GM21515 (cell line): ENCODE measurements around the gene GALNT13.

Experiments
- ATAC-seq: cut with Tn5 transposase; IDR thresholded peaks from one replicate; pipeline ENCODE4 v1.9.1; 2021; ENCODE audit not compliant: unreplicated experiment

The GALNT13 gene

GRCh38 chr2:154097833-154098398 lies 226.2 kb downstream of the GALNT13 start:
- no peak for ATAC-seq

GRCh38 chr2:154120706-154121105 lies 249.0 kb downstream of the GALNT13 start:
- ATAC-seq: no peak

GRCh38 chr2:154125891-154126290 lies 254.2 kb downstream of the GALNT13 start:
- no peak for ATAC-seq

GRCh38 chr2:154130821-154131220 lies 259.1 kb downstream of the GALNT13 start:
- ATAC-seq: no peak

GRCh38 chr2:154132827-154133226 lies 261.1 kb downstream of the GALNT13 start:
- no peak for ATAC-seq

GRCh38 chr2:154133823-154134222 lies 262.1 kb downstream of the GALNT13 start:
- no peak for ATAC-seq

GRCh38 chr2:154140249-154141025 lies 268.7 kb downstream of the GALNT13 start:
- no peak for ATAC-seq

GRCh38 chr2:154142480-154142879 lies 270.8 kb downstream of the GALNT13 start:
- no peak for ATAC-seq

- no peak for ATAC-seq
Observed at GRCh38 chr2:154143105-154143504, 271.4 kb downstream of the GALNT13 start.

- no peak for ATAC-seq
Observed at GRCh38 chr2:154158101-154158500, 286.4 kb downstream of the GALNT13 start.

GRCh38 chr2:154161286-154161685 lies 289.6 kb downstream of the GALNT13 start:
- no peak for ATAC-seq

GRCh38 chr2:154170400-154170799 lies 298.7 kb downstream of the GALNT13 start:
- no peak for ATAC-seq

- no peak for ATAC-seq
Observed at GRCh38 chr2:154173164-154173563, 301.4 kb downstream of the GALNT13 start.

- no peak for ATAC-seq
Observed at GRCh38 chr2:154173919-154174318, 302.2 kb downstream of the GALNT13 start.

GRCh38 chr2:154182008-154182407 lies 310.3 kb downstream of the GALNT13 start:
- ATAC-seq: no peak

- ATAC-seq: no peak
Observed at GRCh38 chr2:154187948-154188347, 316.2 kb downstream of the GALNT13 start.

GRCh38 chr2:154189953-154190352 lies 318.2 kb downstream of the GALNT13 start:
- ATAC-seq: no peak

GRCh38 chr2:154193246-154193645 lies 321.5 kb downstream of the GALNT13 start:
- no peak for ATAC-seq

- ATAC-seq: no peak
Observed at GRCh38 chr2:154194909-154195643, 323.4 kb downstream of the GALNT13 start.

- ATAC-seq: no peak
Observed at GRCh38 chr2:154195644-154196195, 324.0 kb downstream of the GALNT13 start.

- no peak for ATAC-seq
Observed at GRCh38 chr2:154198866-154199265, 327.1 kb downstream of the GALNT13 start.

GRCh38 chr2:154203206-154203605 lies 331.5 kb downstream of the GALNT13 start:
- ATAC-seq: no peak
